IMR-90 (cell line): ENCODE measurements around the gene LTBP2.

Experiments
- BHLHE40 ChIP-seq: fragments of 150-350 bp; IDR thresholded peaks from 2 replicates; pipeline ENCODE4 v1.6.1; 2016; ENCODE audit warnings: mild to moderate bottlenecking, low read depth, low read length
- CEBPB ChIP-seq: IDR thresholded peaks from 2 replicates; pipeline ENCODE4 v1.6.1; 2012; ENCODE audit warnings: low read depth, low read length, improper control_type of control experiment
- FOS ChIP-seq: fragments of 150-350 bp; IDR thresholded peaks from 2 replicates; pipeline ENCODE4 v1.6.1; 2016; ENCODE audit warnings: low read depth, low read length
- MAFK ChIP-seq: IDR thresholded peaks from 2 replicates; pipeline ENCODE4 v1.6.1; 2012; ENCODE audit warnings: low read depth, low read length, improper control_type of control experiment
- POLR2A ChIP-seq: IDR thresholded peaks from 2 replicates; pipeline ENCODE4 v1.6.1; 2012; ENCODE audit warnings: mild to moderate bottlenecking, low read depth, low read length
- RAD21 ChIP-seq: IDR thresholded peaks from 2 replicates; pipeline ENCODE4 v1.6.1; 2012; ENCODE audit warnings: low read length, improper control_type of control experiment
- RCOR1 ChIP-seq: IDR thresholded peaks from 2 replicates; pipeline ENCODE4 v1.6.1; 2012; ENCODE audit warnings: mild to moderate bottlenecking, low read length, improper control_type of control experiment; ENCODE audit not compliant: insufficient replicate concordance
- SMC3 ChIP-seq: fragments of 150-350 bp; IDR thresholded peaks from 2 replicates; pipeline ENCODE4 v1.6.1; 2016; ENCODE audit warnings: low read depth, mild to moderate bottlenecking, antibody characterized with exemption, low read length, moderate library complexity
- TF ChIP-seq, protein P1 (sequence below): conservative IDR thresholded peaks from 2 replicates; pipeline ENCODE4 v1.5.1; 2012; ENCODE audit warnings: mild to moderate bottlenecking, low read depth, low read length, improper control_type of control experiment
- TF ChIP-seq, protein P2 (sequence below): fragments of 150-350 bp; IDR thresholded peaks from 2 replicates; pipeline ENCODE4 v1.6.1; 2016; ENCODE audit warnings: low read depth, mild to moderate bottlenecking, low read length, moderate library complexity, borderline replicate concordance

GRCh38 chr14:74592476-74593201 is 19.4 kb downstream of the LTBP2 start:
- no peak for TF ChIP-seq POLR2A
- TF ChIP-seq, protein P1, sequence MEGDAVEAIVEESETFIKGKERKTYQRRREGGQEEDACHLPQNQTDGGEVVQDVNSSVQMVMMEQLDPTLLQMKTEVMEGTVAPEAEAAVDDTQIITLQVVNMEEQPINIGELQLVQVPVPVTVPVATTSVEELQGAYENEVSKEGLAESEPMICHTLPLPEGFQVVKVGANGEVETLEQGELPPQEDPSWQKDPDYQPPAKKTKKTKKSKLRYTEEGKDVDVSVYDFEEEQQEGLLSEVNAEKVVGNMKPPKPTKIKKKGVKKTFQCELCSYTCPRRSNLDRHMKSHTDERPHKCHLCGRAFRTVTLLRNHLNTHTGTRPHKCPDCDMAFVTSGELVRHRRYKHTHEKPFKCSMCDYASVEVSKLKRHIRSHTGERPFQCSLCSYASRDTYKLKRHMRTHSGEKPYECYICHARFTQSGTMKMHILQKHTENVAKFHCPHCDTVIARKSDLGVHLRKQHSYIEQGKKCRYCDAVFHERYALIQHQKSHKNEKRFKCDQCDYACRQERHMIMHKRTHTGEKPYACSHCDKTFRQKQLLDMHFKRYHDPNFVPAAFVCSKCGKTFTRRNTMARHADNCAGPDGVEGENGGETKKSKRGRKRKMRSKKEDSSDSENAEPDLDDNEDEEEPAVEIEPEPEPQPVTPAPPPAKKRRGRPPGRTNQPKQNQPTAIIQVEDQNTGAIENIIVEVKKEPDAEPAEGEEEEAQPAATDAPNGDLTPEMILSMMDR, result no peak
- TF ChIP-seq SMC3, result no peak
- no peak for TF ChIP-seq BHLHE40
- TF ChIP-seq MAFK, result no peak
- TF ChIP-seq RAD21, result no peak
- TF ChIP-seq, protein P2, sequence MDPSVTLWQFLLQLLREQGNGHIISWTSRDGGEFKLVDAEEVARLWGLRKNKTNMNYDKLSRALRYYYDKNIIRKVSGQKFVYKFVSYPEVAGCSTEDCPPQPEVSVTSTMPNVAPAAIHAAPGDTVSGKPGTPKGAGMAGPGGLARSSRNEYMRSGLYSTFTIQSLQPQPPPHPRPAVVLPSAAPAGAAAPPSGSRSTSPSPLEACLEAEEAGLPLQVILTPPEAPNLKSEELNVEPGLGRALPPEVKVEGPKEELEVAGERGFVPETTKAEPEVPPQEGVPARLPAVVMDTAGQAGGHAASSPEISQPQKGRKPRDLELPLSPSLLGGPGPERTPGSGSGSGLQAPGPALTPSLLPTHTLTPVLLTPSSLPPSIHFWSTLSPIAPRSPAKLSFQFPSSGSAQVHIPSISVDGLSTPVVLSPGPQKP, result no peak
- no peak for TF ChIP-seq CEBPB
- TF ChIP-seq RCOR1, result no peak
- no peak for TF ChIP-seq FOS
